OCI-LY1 (cell line): Measurements from ENCODE around the gene MATK.

ENCODE experiments used
- H2AFZ ChIP-seq: fragments of 200-600 bp; sonication (generic), shearing (Covaris generic); 2 replicates; pipeline ENCODE4 v1.6.0; 2014; ENCODE audit warnings: antibody characterized with exemption, mild to moderate bottlenecking, low read length
- H3F3A ChIP-seq: fragments of 200-600 bp; sonication (generic), shearing (Covaris generic); 2 replicates; pipeline ENCODE4 v1.6.0; 2014; ENCODE audit warnings: mild to moderate bottlenecking, antibody characterized with exemption, low read length, moderate library complexity; ENCODE audit not compliant: insufficient read depth
- H3K27ac ChIP-seq: fragments of 200-600 bp; sonication (generic); 2 replicates; pipeline ENCODE4 v1.5.1; 2014; ENCODE audit warnings: low read length, mixed run types, mild to moderate bottlenecking, low read depth; ENCODE audit not compliant: poor library complexity, severe bottlenecking
- H3K27me3 ChIP-seq: fragments of 200-600 bp; sonication (generic); 2 replicates; pipeline ENCODE4 v1.6.0; 2014; ENCODE audit warnings: antibody characterized with exemption, mild to moderate bottlenecking, low read length, moderate library complexity; ENCODE audit not compliant: insufficient read depth
- H3K36me3 ChIP-seq: fragments of 200-600 bp; sonication (generic); 2 replicates; pipeline ENCODE4 v1.6.1; 2014; ENCODE audit warnings: mild to moderate bottlenecking, antibody characterized with exemption, low read length, moderate library complexity, mixed read lengths; ENCODE audit not compliant: insufficient read depth
- H3K4me1 ChIP-seq: fragments of 200-600 bp; sonication (generic); 2 replicates; pipeline ENCODE4 v1.5.1; 2014; ENCODE audit warnings: mild to moderate bottlenecking, low read length, moderate library complexity; ENCODE audit not compliant: insufficient read depth, severe bottlenecking
- H3K4me2 ChIP-seq: fragments of 200-600 bp; sonication (generic), shearing (Covaris generic); 2 replicates; pipeline ENCODE4 v1.6.1; 2014; ENCODE audit warnings: low read length
- H3K4me3 ChIP-seq: fragments of 200-600 bp; sonication (generic); 2 replicates; pipeline ENCODE4 v1.5.1; 2014; ENCODE audit warnings: low read length, low read depth, mild to moderate bottlenecking, mixed read lengths; ENCODE audit not compliant: poor library complexity, severe bottlenecking
- H3K79me2 ChIP-seq: fragments of 200-600 bp; shearing (Covaris generic); 2 replicates; pipeline ENCODE4 v1.6.1; 2016; ENCODE audit warnings: mixed run types, low read length, mixed read lengths; ENCODE audit not compliant: insufficient read depth
- H3K9ac ChIP-seq: fragments of 200-600 bp; sonication (generic), shearing (Covaris generic); 2 replicates; pipeline ENCODE4 v1.6.1; 2014; ENCODE audit warnings: mild to moderate bottlenecking, low read length, mixed read lengths
- H3K9me2 ChIP-seq: fragments of 200-600 bp; sonication (generic), shearing (Covaris generic); 2 replicates; pipeline ENCODE4 v1.6.1; 2014; ENCODE audit warnings: low read depth, mild to moderate bottlenecking, low read length, mixed read lengths
- H3K9me3 ChIP-seq: fragments of 200-600 bp; shearing (Covaris generic); 2 replicates; pipeline ENCODE4 v1.6.1; 2014; ENCODE audit warnings: low read length, mixed read lengths
- H4K20me1 ChIP-seq: fragments of 200-600 bp; sonication (generic), shearing (Covaris generic); 2 replicates; pipeline ENCODE4 v1.6.0; 2016; ENCODE audit warnings: mild to moderate bottlenecking, low read length; ENCODE audit not compliant: insufficient read depth
- EZH2 ChIP-seq: fragments of 200-600 bp; sonication (generic), shearing (Covaris generic); IDR thresholded peaks from 2 replicates; pipeline ENCODE4 v1.8.0; 2017; ENCODE audit warnings: borderline replicate concordance, mixed run types, mild to moderate bottlenecking, antibody characterized with exemption, low read length, moderate library complexity, mixed read lengths
- TF ChIP-seq, protein P1 (sequence below): fragments of 200-600 bp; sonication (generic), shearing (Covaris generic); IDR thresholded peaks from 2 replicates; pipeline ENCODE4 v1.5.1; 2017; ENCODE audit warnings: mild to moderate bottlenecking, antibody characterized with exemption, low read length, moderate library complexity, mixed read lengths

The MATK gene

DNA sequence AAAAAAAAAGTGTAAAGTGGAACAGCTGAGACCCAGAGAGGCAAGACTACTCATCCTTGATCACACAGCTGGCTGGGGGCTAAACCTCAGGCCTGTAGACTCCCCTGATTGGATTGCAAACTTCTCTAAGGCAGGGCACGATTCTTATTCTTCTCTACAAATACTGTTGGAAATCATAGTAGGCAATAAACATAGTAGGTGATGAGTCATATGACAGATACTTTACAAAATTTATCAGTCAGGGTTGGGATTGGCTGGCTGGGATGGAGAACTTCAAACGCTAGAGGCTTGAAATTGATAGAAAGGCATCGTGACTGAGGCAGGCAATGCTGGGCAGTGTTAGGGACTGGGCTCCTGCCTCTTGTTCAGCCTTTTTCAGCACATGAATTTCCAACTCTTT lies 5.9 kb upstream of the MATK start:
- TF ChIP-seq EZH2: no peak
- TF ChIP-seq, protein P1, sequence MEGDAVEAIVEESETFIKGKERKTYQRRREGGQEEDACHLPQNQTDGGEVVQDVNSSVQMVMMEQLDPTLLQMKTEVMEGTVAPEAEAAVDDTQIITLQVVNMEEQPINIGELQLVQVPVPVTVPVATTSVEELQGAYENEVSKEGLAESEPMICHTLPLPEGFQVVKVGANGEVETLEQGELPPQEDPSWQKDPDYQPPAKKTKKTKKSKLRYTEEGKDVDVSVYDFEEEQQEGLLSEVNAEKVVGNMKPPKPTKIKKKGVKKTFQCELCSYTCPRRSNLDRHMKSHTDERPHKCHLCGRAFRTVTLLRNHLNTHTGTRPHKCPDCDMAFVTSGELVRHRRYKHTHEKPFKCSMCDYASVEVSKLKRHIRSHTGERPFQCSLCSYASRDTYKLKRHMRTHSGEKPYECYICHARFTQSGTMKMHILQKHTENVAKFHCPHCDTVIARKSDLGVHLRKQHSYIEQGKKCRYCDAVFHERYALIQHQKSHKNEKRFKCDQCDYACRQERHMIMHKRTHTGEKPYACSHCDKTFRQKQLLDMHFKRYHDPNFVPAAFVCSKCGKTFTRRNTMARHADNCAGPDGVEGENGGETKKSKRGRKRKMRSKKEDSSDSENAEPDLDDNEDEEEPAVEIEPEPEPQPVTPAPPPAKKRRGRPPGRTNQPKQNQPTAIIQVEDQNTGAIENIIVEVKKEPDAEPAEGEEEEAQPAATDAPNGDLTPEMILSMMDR: no peak
- H3K9me3 ChIP-seq: peaks cover 3% of the 10 kb centered on the region; the same call in 1 of the 2 replicates
- H3K9ac ChIP-seq: no peak overlapping the region
- H3F3A ChIP-seq: no peaks in the 10 kb centered on the region
- peaks cover 3% of the 10 kb centered on the region; the same call in 1 of the 2 replicates for H3K27me3 ChIP-seq
- no peaks in the 10 kb centered on the region for H3K4me1 ChIP-seq
- no peaks in the 10 kb centered on the region for H3K79me2 ChIP-seq
- no peak overlapping the region for H3K4me2 ChIP-seq
- no peaks in the 10 kb centered on the region for H3K36me3 ChIP-seq
- H2AFZ ChIP-seq: no peak overlapping the region
- no peak overlapping the region for H3K4me3 ChIP-seq
- no peaks in the 10 kb centered on the region for H3K9me2 ChIP-seq
- no peak overlapping the region for H3K27ac ChIP-seq
- H4K20me1 ChIP-seq: no peaks in the 10 kb centered on the region

DNA sequence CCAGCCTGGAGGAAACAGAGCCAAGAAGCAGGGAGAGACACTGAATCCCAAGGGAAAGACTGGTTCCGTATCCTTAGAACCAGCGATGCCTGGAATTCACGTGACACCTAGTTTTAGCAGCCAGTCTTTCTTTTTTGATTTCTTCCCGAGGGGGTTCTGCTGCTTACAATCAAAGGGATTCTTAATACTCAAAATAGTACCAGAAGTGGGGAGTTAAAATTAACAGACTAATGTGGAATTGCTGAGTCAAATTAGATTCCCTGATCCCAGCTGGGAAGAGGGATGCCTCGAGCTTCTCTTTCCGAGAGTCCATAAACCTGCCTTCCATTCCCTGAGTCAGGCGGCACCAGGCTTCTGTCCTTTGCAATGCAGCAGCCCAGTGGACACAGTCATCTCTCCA lies 4.8 kb upstream of the MATK start:
- H3K9me3 ChIP-seq: no peaks in the 10 kb centered on the region
- no peak for TF ChIP-seq EZH2
- TF ChIP-seq, protein P1: no peak
- H3K4me2 ChIP-seq: no peak overlapping the region
- no peaks in the 10 kb centered on the region for H3K9me2 ChIP-seq
- H4K20me1 ChIP-seq: no peaks in the 10 kb centered on the region
- no peaks in the 10 kb centered on the region for H3K36me3 ChIP-seq
- no peak overlapping the region for H3K9ac ChIP-seq
- H3K79me2 ChIP-seq: no peaks in the 10 kb centered on the region
- H3K27me3 ChIP-seq: peaks cover 3% of the 10 kb centered on the region; the same call in 1 of the 2 replicates
- no peak overlapping the region for H2AFZ ChIP-seq
- H3K4me1 ChIP-seq: no peaks in the 10 kb centered on the region
- H3F3A ChIP-seq: no peaks in the 10 kb centered on the region
- H3K27ac ChIP-seq: no peak overlapping the region
- no peak overlapping the region for H3K4me3 ChIP-seq

DNA sequence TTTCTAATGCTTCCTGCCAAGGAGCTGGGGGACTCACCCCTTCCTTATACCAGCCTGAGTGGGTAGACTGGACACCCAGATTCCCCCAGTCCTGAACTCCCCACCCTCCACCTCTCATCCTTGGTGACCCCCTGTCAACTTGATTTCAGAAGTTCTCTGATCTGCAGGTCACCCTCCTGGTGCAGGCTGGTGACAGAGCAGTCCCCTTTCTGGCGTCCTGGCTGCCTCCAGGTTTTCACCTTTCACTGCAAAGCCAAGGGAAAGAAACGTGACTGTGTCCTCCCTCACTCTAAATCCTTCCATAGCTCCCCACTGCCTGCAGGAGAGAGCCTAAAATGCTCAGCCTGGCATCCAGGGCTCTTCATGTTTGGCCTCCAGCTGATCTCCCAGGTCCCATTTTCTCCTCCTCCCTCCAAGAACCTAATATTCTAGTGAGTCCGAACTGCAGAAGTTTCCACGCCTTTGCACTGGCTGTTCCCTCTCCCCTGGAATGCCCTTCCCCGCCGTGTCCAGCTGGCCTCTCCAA lies 4.1 kb upstream of the MATK start:
- Histone ChIP-seq H3K27ac (no peak overlapping the region), H3K4me3 (no peak overlapping the region), H3K4me2 (no peak overlapping the region), H3K36me3 (no peaks in the 10 kb centered on the region), H4K20me1 (no peaks in the 10 kb centered on the region), H3K4me1 (no peaks in the 10 kb centered on the region), H3K79me2 (no peaks in the 10 kb centered on the region), H2AFZ (no peak overlapping the region), H3K9me3 (no peaks in the 10 kb centered on the region), H3K9me2 (no peaks in the 10 kb centered on the region), H3K27me3 (peaks cover 3% of the 10 kb centered on the region; the same call in 1 of the 2 replicates), H3K9ac (no peak overlapping the region), H3F3A (no peaks in the 10 kb centered on the region)
- TF ChIP-seq, protein P1: no peak
- TF ChIP-seq EZH2: no peak
